ENCODE measurements around the gene ROGDI. TPM values are rescaled to one million over a fixed set of nuclear protein-coding genes. Genes with fewer than 3 reads are reported as not detected.
A peak's percentile ranks its signal among the peaks of the same experiment; 100 is the strongest.

ROGDI gene
- total and polyA plus RNA-seq, 2 experiments from 2014 or later, result 21.2 to 48.2 TPM

DNA sequence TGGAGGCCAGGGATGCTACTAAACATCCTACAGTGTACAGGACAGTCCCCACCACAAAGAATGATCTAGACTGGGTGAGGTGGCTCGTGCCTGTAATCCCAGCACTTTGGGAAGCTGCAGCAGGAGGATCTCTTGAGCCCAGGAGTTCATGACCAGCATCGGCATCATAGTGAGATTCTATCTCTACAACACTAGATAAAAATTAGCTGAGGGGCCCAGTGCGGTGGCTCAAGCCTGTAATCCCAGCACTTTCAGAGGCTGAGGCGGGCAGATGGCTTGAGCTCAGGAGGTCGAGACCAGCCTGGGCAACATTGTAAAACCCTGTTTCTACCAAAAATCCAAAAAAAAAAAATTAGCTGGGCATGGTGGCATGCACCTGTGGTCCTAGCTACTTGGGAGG lies 30.1 kb downstream of the ROGDI start:
- DNase-seq (ENCODE audit: low spot score), result no peak
- no peaks in the 10 kb centered on the region for H3K9me3 ChIP-seq (ENCODE audit: low read depth)
- H4K20me1 ChIP-seq (ENCODE audit: insufficient read depth, poor library complexity, severe bottlenecking), result no peaks in the 10 kb centered on the region
- H3K4me2 ChIP-seq, result no peak overlapping the region
- TF ChIP-seq, protein P1, sequence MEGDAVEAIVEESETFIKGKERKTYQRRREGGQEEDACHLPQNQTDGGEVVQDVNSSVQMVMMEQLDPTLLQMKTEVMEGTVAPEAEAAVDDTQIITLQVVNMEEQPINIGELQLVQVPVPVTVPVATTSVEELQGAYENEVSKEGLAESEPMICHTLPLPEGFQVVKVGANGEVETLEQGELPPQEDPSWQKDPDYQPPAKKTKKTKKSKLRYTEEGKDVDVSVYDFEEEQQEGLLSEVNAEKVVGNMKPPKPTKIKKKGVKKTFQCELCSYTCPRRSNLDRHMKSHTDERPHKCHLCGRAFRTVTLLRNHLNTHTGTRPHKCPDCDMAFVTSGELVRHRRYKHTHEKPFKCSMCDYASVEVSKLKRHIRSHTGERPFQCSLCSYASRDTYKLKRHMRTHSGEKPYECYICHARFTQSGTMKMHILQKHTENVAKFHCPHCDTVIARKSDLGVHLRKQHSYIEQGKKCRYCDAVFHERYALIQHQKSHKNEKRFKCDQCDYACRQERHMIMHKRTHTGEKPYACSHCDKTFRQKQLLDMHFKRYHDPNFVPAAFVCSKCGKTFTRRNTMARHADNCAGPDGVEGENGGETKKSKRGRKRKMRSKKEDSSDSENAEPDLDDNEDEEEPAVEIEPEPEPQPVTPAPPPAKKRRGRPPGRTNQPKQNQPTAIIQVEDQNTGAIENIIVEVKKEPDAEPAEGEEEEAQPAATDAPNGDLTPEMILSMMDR (IDR thresholded peaks at IDR 0.05; ENCODE audit: poor library complexity), result no peak
- TF ChIP-seq EZH2 (IDR thresholded peaks at IDR 0.05; ENCODE audit: borderline replicate concordance), result no peak
- TF ChIP-seq EZH2phosphoT487 (IDR thresholded peaks at IDR 0.05; ENCODE audit: low read depth, severe bottlenecking, unreplicated experiment), result no peak
- no peak overlapping the region for H3K4me3 ChIP-seq
- no peaks in the 10 kb centered on the region for H3K27me3 ChIP-seq
- no peak overlapping the region for H3K27ac ChIP-seq
- H3K36me3 ChIP-seq (replicated peaks; ENCODE audit: insufficient read depth, low read depth), result no peaks in the 10 kb centered on the region
- no peaks in the 10 kb centered on the region for H3K4me1 ChIP-seq (ENCODE audit: insufficient read depth)
- no peaks in the 10 kb centered on the region for H3K79me2 ChIP-seq
- H3K9me2 ChIP-seq (replicated peaks; ENCODE audit: insufficient read depth), result no peaks in the 10 kb centered on the region
- H2AFZ ChIP-seq, result no peak overlapping the region
- 87% methylated on average over 5 of the region's 5 CpGs for WGBS (ENCODE audit: low lambda C conversion rate, missing lambda C conversion rate)

DNA sequence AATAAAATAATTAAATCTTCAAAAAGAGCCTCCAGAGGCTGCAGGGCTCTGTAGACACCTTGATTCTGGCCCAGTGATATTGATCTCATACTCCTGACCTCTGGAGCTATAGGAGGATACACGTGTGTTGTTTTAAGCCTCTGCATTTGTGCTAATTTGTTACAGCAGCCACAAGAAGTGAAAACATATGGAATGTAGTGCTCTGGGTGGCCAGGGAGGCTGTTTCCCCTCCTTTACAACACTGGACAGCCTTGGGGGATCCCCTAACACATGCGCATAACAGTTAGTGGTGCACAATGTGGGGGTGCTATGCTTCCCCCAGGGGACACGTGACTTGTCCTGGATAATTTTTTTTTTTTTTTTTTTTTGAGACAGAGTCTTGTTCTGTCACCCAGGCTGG lies 30.8 kb downstream of the ROGDI start:
- 61% methylated on average over 3 of the region's 3 CpGs for WGBS (ENCODE audit: low lambda C conversion rate, missing lambda C conversion rate)
- Histone ChIP-seq H3K27me3 (no peaks in the 10 kb centered on the region), H3K4me1 (ENCODE audit: insufficient read depth) (no peaks in the 10 kb centered on the region), H3K36me3 (replicated peaks; ENCODE audit: insufficient read depth, low read depth) (no peaks in the 10 kb centered on the region), H3K4me2 (no peak overlapping the region), H3K9me2 (replicated peaks; ENCODE audit: insufficient read depth) (no peaks in the 10 kb centered on the region), H2AFZ (no peak overlapping the region), H3K4me3 (no peak overlapping the region), H4K20me1 (ENCODE audit: insufficient read depth, poor library complexity, severe bottlenecking) (no peaks in the 10 kb centered on the region), H3K79me2 (peaks cover 3% of the 10 kb centered on the region), H3K27ac (no peak overlapping the region), H3K9me3 (ENCODE audit: low read depth) (no peaks in the 10 kb centered on the region)
- TF ChIP-seq EZH2phosphoT487 (IDR thresholded peaks at IDR 0.05; ENCODE audit: low read depth, severe bottlenecking, unreplicated experiment), result no peak
- no peak for TF ChIP-seq EZH2 (IDR thresholded peaks at IDR 0.05; ENCODE audit: borderline replicate concordance)
- TF ChIP-seq, protein P1 (IDR thresholded peaks at IDR 0.05; ENCODE audit: poor library complexity), result no peak
- no peak for DNase-seq (ENCODE audit: low spot score)

DNA sequence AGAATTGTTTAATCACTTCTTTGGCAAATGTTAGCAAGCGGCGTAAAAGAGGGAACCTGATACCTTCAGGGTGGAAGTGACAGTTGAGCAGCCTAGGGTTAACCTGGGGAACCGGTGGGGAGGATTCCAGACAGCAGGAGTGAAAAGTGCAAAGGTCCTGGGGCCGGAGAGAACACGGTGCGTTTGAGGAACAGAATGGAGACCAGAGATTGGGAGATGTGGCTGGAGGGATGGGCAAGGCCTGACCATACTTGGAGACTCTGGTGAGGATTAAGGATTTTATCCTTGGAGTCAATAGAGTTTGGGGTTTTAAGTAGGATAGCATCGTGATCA lies 33.2 kb downstream of the ROGDI start:
- TF ChIP-seq EZH2phosphoT487 (IDR thresholded peaks at IDR 0.05; ENCODE audit: low read depth, severe bottlenecking, unreplicated experiment) (no peak), EZH2 (IDR thresholded peaks at IDR 0.05; ENCODE audit: borderline replicate concordance) (no peak)
- TF ChIP-seq, protein P1 (IDR thresholded peaks at IDR 0.05; ENCODE audit: poor library complexity), result no peak
- no peak overlapping the region for H3K27ac ChIP-seq
- DNase-seq (ENCODE audit: low spot score), result no peak
- peak overlapping the region; percentile 77 for H3K4me2 ChIP-seq
- H3K9me3 ChIP-seq (ENCODE audit: low read depth), result no peaks in the 10 kb centered on the region
- H3K36me3 ChIP-seq (replicated peaks; ENCODE audit: insufficient read depth, low read depth), result no peaks in the 10 kb centered on the region
- no peaks in the 10 kb centered on the region for H3K27me3 ChIP-seq
- H3K9me2 ChIP-seq (replicated peaks; ENCODE audit: insufficient read depth), result no peaks in the 10 kb centered on the region
- H3K79me2 ChIP-seq, result peaks cover 24% of the 10 kb centered on the region
- H3K4me3 ChIP-seq, result no peak overlapping the region
- no peaks in the 10 kb centered on the region for H4K20me1 ChIP-seq (ENCODE audit: insufficient read depth, poor library complexity, severe bottlenecking)
- no peaks in the 10 kb centered on the region for H3K4me1 ChIP-seq (ENCODE audit: insufficient read depth)
- WGBS (ENCODE audit: low lambda C conversion rate, missing lambda C conversion rate), result 80% methylated on average over 7 of the region's 7 CpGs
- peak overlapping the region; percentile 74 for H2AFZ ChIP-seq

Data from hepatocyte (in vitro differentiated cells).